Frontal cortex (tissue), 4 donors: ENCODE data around the gene KRT5. TPM values are rescaled to one million over a fixed set of nuclear protein-coding genes. Genes with fewer than 3 reads are reported as not detected.
"Not testable (repeated sequence)": the region's sequence is repeated elsewhere in the genome, so short reads cannot be mapped to it uniquely, and the experiment has no call there.

ENCODE experiments used
- DNase-seq, 2 donors: peaks; one replicate each; pipeline ENCODE4 v3.0.0; 2012; ENCODE audit warnings: low spot score in 2 of 2
- FAIRE-seq: peaks from 2 replicates; lab custom pipeline; 2012; peaks lifted over from hg19 to GRCh38; lab: Jason Lieb, UNC
- total RNA-seq: library from RNA; depleted of rRNA; stranded (reverse); fragments of >200 nt; gene quantifications from one replicate; pipeline ENCODE4 v1.2.3, GENCODE V29; 2014
- donor health status: control.
- donor health status: control.
- donor health status: control.

Gene KRT5
- total RNA-seq, 1 donor from 2014 or later: not detected

- no peak for DNase-seq
- no peak for FAIRE-seq
Measured at GRCh38 chr12:52522346-52523011, 2.3 kb upstream of the KRT5 start.

GRCh38 chr12:52521568-52522266 lies 1.5 kb upstream of the KRT5 start:
- DNase-seq: no peak

GRCh38 chr12:52521175-52521567 lies 977 bp upstream of the KRT5 start:
- FAIRE-seq (no peak), DNase-seq (no peak)

More at GRCh38 chr12:52521568-52522266, 1.5 kb upstream of the KRT5 start:
- FAIRE-seq: no peak

- FAIRE-seq: no peak
- DNase-seq: no peak
Measured at GRCh38 chr12:52519387-52519703, 849 bp downstream of the KRT5 start.

GRCh38 chr12:52518574-52519386 lies 1.4 kb downstream of the KRT5 start:
- no peak for DNase-seq
- FAIRE-seq: no peak

- FAIRE-seq: no peak
- DNase-seq: no peak
Measured at GRCh38 chr12:52517888-52518287, 2.3 kb downstream of the KRT5 start.

- FAIRE-seq (no peak), DNase-seq (no peak)
Measured at GRCh38 chr12:52517005-52517835, 3.0 kb downstream of the KRT5 start.

GRCh38 chr12:52515927-52516831 lies 4.0 kb downstream of the KRT5 start:
- FAIRE-seq (no peak), DNase-seq (no peak)

- DNase-seq (no peak), FAIRE-seq (no peak)
Measured at GRCh38 chr12:52515319-52515646, 4.9 kb downstream of the KRT5 start.

GRCh38 chr12:52514471-52515318 lies 5.5 kb downstream of the KRT5 start:
- DNase-seq: no peak
- no peak for FAIRE-seq

GRCh38 chr12:52513736-52514135 lies 6.5 kb downstream of the KRT5 start:
- no peak for FAIRE-seq
- no peak for DNase-seq

GRCh38 chr12:52508211-52508610 lies 12.0 kb downstream of the KRT5 start:
- DNase-seq (no peak), FAIRE-seq (no peak)

GRCh38 chr12:52506858-52507715 lies 13.1 kb downstream of the KRT5 start:
- no peak for DNase-seq
- no peak for FAIRE-seq

- DNase-seq: no peak
- no peak for FAIRE-seq
Measured at GRCh38 chr12:52502877-52503276, 17.3 kb downstream of the KRT5 start.

GRCh38 chr12:52501490-52501889 lies 18.7 kb downstream of the KRT5 start:
- no peak for FAIRE-seq
- no peak for DNase-seq

GRCh38 chr12:52500574-52500973 lies 19.6 kb downstream of the KRT5 start:
- FAIRE-seq, DNase-seq: not testable (repeated sequence)

GRCh38 chr12:52499806-52500560 lies 20.2 kb downstream of the KRT5 start:
- DNase-seq (no peak), FAIRE-seq (no peak)
